Right cardiac atrium (tissue), 5 donors: ENCODE measurements around the gene THSD4. TPM values are rescaled to one million over a fixed set of nuclear protein-coding genes. Genes with fewer than 3 reads are reported as not detected.

Experiments used
- ATAC-seq, 2 donors: fragments of 200-7000 bp; cut with Tn5 transposase; one replicate each; pipeline versions ENCODE4 v1.8.0 to v1.9.1; 2020; ENCODE audit warnings: moderate library complexity in 2 of 2, mild to moderate bottlenecking in 1 of 2
- DNase-seq, 3 donors: peaks; one replicate each; pipeline ENCODE4 v3.0.0-alpha.2; 2020
- H3K27ac ChIP-seq: one replicate; pipeline ENCODE4 v1.5.1; 2013; ENCODE audit warnings: mild to moderate bottlenecking, low read length, control low read depth, moderate library complexity
- H3K27me3 ChIP-seq: one replicate; pipeline ENCODE4 v1.6.1; 2013; ENCODE audit not compliant: control insufficient read depth, insufficient read depth
- H3K4me1 ChIP-seq: one replicate; pipeline ENCODE4 v1.6.1; 2013; ENCODE audit warnings: low read length; ENCODE audit not compliant: control insufficient read depth, insufficient read depth
- H3K4me3 ChIP-seq: one replicate; pipeline ENCODE4 v1.5.1; 2013; ENCODE audit warnings: low read length, control low read depth
- H3K9me3 ChIP-seq: one replicate; pipeline ENCODE4 v1.6.1; 2013; ENCODE audit warnings: low read length; ENCODE audit not compliant: control insufficient read depth
- WGBS: extraction: QIAGEN DNeasy Blood & Tissue Kit; methylation state at CpG from one replicate; pipeline ENCODE4 v1.1.7; 2013; 5-methylcytosine and 5-hydroxymethylcytosine counted together
- intact Hi-C, 4 donors: fragments of 100-400 bp; cut with DNase I; formaldehyde crosslinking; loops; one replicate each; pipeline versions ENCODE4 v1.11.0 to v1.14.0; 2022 to 2023
- polyA plus RNA-seq: library from polyadenylated mRNA; stranded (reverse); fragments of 200-250 nt; gene quantifications from one replicate; pipeline ENCODE4 v1.2.3, GENCODE V29; 2013
- total RNA-seq, 4 donors: library from RNA; stranded (reverse); fragmentation: NEBNext Ultra II Directional; extraction: Animal tissue kit (Norgen Biotek cat#: 25700); gene quantifications; one replicate each; pipeline ENCODE4 v1.2.1, GENCODE V29; 2021
- donor health status: healthy with polysubstance abuse.
- donor health status: DM: no; HTN: yes; CAD: no.
- donor health status: DM: no; HTN: no; CAD: no.
- donor health status: DM: no; HTN: yes; CAD: no; lungs with severe emphysema.
- donor health status: DM: yes; HTN: yes; CAD: no.

The THSD4 gene
- total and polyA plus RNA-seq, 5 donors: 40.5 to 93.8 (median 67.3) TPM

DNA sequence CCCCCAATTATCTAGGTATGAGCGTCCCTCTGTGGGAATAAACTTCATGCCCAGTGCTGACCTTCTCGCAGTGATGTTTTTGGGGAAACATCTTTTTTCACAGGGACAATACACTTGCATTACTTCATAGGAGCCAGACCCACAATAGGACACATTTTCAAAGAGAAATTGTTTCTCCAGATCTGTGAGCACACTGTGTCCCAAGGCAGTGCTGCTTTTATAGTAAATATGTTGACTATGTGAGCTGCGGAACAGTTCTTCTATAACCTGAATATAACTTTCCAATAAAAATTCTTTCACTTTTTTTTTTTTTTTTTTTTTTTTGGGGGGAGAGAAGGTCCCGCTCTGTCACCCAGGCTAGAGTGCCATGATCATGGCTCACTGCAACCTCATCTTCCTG lies 17.4 kb upstream of the THSD4 start:
- DNase-seq (no peak), ATAC-seq (no peak)
- Histone ChIP-seq H3K27ac (no peak overlapping the region), H3K27me3 (no peaks in the 10 kb centered on the region), H3K9me3 (no peaks in the 10 kb centered on the region), H3K4me3 (no peak overlapping the region), H3K4me1 (no peaks in the 10 kb centered on the region)
- intact Hi-C loops: no loop called here
- WGBS: 90% methylated on average over 4 of the region's 4 CpGs

DNA sequence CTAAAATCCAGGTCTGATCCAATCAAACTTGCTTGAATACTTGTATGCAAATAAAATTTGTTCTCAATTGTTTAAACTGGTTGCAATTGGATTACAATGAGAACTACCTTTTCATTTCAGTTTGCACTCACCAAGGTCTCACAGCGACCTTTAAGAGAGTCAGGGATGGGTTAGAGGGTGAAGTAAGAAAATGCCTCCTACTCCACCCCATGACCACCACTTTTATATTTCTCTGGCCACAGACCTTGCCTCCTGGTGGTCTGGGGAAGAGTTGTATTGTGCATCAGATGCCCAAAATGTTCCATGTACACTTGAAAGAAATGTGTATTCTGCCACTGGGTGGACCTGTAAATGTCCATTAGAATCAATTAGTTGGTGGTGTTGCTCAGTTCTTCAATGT lies 16.4 kb upstream of the THSD4 start:
- ATAC-seq (no peak), DNase-seq (no peak)
- Histone ChIP-seq H3K27me3 (no peaks in the 10 kb centered on the region), H3K27ac (no peak overlapping the region), H3K9me3 (no peaks in the 10 kb centered on the region), H3K4me1 (no peaks in the 10 kb centered on the region), H3K4me3 (no peak overlapping the region)
- intact Hi-C loops: no loop called here
- WGBS: 87% methylated on average over 1 of the region's 1 CpG

DNA sequence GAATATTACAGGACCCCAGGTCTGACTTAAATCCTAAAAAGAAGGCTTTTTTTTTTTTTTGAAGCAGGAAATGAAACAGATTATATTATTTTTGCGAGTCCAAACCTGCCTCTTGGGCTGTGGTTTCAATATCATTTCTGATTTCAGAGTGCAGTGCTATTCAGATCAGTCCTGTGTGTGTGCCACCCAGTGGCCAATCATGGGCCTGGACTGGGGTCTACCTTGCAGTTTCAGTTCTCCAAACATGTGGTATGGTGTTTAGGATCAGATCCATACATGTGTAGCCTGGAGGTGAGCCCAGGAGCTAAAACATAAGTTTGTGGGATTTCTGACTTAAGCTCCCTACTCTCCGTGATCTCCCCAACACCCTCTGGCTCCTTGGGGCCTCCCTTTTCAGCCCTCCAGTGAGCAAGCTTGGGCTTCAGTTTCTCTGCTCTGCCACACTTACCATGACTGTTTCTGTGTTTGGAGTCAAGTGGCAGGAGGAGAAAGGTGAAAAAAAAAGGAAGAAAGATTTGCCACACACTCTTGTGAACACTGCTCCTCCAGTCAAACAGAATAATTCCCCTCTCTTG lies 12.1 kb upstream of the THSD4 start:
- H3K27me3 ChIP-seq: no peaks in the 10 kb centered on the region
- ATAC-seq (peak; percentile 51 to 58), DNase-seq (peak in 2 of 3 donors; percentile 16 to 59)
- no peak overlapping the region for H3K27ac ChIP-seq
- no peaks in the 10 kb centered on the region for H3K4me1 ChIP-seq
- H3K4me3 ChIP-seq: no peak overlapping the region
- 75% methylated on average over 2 of the region's 2 CpGs for WGBS
- no peaks in the 10 kb centered on the region for H3K9me3 ChIP-seq
- intact Hi-C loops: loop anchor here in 2 of 4 donors (10.0 kb wide), 1 partner anchor 208 kb away; the partner anchor contains the start of genes LRRC49 (in 2 of the 2) and THAP10 (in 2 of the 2)

DNA sequence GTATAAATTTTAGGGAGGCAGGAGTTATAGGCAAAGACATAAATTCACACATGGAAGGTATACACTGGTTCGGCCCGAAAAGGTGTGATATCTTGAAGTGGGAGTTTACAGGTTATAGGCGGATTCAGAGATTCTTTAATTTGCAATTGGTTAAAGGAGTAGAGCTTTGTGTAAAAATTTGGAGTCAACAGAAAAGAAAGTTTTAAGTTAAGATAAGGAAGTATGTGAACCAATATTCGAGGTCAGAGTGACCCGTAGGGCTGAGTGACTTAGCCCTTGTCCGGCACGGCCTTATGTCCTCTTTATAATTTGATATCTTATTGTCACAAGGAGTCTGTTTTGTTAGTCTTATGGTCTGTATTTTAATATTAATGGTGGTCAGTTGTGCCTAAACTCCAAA lies 10.6 kb upstream of the THSD4 start:
- H3K9me3 ChIP-seq: no peaks in the 10 kb centered on the region
- intact Hi-C loops: loop anchor here in 2 of 4 donors (10.0 kb wide), 1 partner anchor 210 kb away; the partner anchor contains the start of genes LRRC49 (in 2 of the 2) and THAP10 (in 2 of the 2)
- no peaks in the 10 kb centered on the region for H3K4me1 ChIP-seq
- no peak overlapping the region for H3K27ac ChIP-seq
- H3K4me3 ChIP-seq: no peak overlapping the region
- no peak for DNase-seq
- no peaks in the 10 kb centered on the region for H3K27me3 ChIP-seq
- no peak for ATAC-seq
- WGBS: 95% methylated on average over 7 of the region's 7 CpGs

DNA sequence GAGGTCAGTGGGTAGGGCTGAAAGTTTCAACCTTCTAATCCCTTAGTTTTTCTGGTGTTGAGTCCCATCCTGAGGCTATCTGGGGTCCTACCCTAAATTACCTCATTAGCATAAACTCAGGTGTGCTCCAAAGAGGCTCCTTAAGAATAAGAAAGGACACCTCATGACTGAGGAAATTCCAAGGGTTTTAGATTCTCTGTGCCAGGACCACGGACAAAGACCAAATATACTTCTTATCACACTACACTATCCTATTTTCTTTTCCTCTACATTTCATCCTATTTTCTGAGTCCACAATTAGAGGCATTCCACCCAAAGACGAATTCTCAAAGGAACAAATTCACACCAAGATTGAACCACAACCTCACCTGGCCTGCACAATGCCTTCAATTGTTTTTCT lies 9.8 kb upstream of the THSD4 start:
- intact Hi-C loops: loop anchor here in 2 of 4 donors (10.0 kb wide), 1 partner anchor 211 kb away; the partner anchor contains the start of genes LRRC49 (in 2 of the 2) and THAP10 (in 2 of the 2)
- ATAC-seq (no peak), DNase-seq (no peak)
- Histone ChIP-seq H3K9me3 (no peaks in the 10 kb centered on the region), H3K27me3 (no peaks in the 10 kb centered on the region), H3K4me3 (no peak overlapping the region), H3K4me1 (no peaks in the 10 kb centered on the region), H3K27ac (no peak overlapping the region)
- 81% methylated on average over 2 of the region's 2 CpGs for WGBS

DNA sequence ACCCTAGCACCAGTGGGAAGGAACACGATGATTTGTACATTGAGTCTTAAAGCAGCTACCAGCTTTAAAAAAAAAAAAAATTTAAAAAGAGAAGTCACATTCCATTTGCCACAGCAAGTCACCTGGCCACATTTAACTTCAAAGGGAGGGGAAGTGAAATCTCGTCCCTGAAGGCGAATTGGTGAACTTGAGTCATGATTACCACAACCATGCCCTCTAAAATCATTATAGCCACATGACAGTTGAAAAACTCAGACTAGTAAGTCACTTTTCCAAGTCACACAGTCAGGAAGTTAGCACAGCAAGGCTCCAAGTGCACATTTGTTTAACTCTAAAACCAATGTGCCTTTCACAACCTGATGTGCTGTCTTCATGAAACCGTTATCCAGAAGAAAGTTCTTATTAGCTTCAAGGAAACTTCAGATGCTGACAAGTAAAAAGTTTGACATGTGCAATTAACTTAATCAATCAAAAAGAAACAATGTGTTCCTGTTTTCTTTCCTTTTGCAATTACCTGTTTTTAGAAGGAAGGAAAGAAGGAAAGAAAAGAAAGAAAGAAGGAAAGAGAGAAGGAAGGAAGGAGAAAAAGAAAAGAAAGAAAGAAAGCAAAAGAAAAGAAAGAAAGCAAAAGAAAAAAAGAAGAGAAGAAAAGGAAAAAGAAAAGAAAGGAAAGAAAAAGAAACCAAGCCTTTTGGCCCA lies 8.3 kb upstream of the THSD4 start:
- intact Hi-C loops: loop anchor here in 2 of 4 donors (10.0 kb wide), 1 partner anchor 212 kb away; the partner anchor contains the start of genes LRRC49 (in 2 of the 2) and THAP10 (in 2 of the 2)
- no peaks in the 10 kb centered on the region for H3K27me3 ChIP-seq
- ATAC-seq (no peak), DNase-seq (no peak)
- no peaks in the 10 kb centered on the region for H3K9me3 ChIP-seq
- H3K4me3 ChIP-seq: no peak overlapping the region
- H3K4me1 ChIP-seq: no peaks in the 10 kb centered on the region
- WGBS: 80% methylated on average over 4 of the region's 4 CpGs
- no peak overlapping the region for H3K27ac ChIP-seq

DNA sequence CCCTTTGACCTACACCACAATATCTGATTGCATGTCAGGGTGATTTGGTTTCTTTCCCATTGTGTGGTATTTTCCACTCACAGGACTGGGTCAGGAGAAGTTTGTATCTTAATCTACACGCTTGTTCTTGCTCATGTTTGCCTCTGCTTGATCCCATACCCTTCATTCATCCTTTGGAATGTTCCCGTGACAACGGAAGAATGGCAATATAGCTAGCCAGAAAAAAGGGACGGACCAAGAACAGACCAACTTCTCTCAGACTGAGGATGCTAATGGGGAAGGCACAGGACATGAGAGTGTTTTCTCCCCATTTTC lies 7.8 kb upstream of the THSD4 start:
- 85% methylated on average over 4 of the region's 4 CpGs for WGBS
- intact Hi-C loops: loop anchor here in 2 of 4 donors (10.0 kb wide), 1 partner anchor 213 kb away; the partner anchor contains the start of genes LRRC49 (in 2 of the 2) and THAP10 (in 2 of the 2)
- Histone ChIP-seq H3K27me3 (no peaks in the 10 kb centered on the region), H3K9me3 (no peaks in the 10 kb centered on the region), H3K4me3 (no peak overlapping the region), H3K4me1 (no peaks in the 10 kb centered on the region), H3K27ac (no peak overlapping the region)
- ATAC-seq (no peak), DNase-seq (no peak)

DNA sequence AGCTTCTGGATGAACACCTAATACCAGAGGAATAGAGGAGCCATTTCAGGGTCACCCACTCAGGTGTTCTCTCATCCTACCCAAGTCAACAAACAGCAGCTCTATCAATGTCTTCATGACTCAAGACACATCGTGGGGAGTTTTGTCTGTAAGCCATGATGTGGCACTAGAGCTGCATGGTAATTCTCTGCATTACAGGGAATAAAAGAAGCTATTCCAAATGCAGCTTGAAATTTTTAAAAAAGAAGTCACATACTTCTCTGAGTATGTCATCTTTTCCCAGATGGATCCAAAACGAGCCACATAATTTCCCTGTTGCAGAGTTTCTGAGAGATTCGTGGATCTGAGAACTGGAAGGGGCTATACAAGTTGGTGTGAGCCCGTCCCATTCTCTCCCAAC lies 6.1 kb upstream of the THSD4 start:
- ATAC-seq (no peak), DNase-seq (no peak)
- no peak overlapping the region for H3K27ac ChIP-seq
- H3K27me3 ChIP-seq: no peaks in the 10 kb centered on the region
- no peak overlapping the region for H3K4me3 ChIP-seq
- H3K9me3 ChIP-seq: no peaks in the 10 kb centered on the region
- WGBS: 55% methylated on average over 4 of the region's 4 CpGs
- intact Hi-C loops: loop anchor here in 2 of 4 donors (10.0 kb wide), 1 partner anchor 214 kb away; the partner anchor contains the start of genes LRRC49 (in 2 of the 2) and THAP10 (in 2 of the 2)
- H3K4me1 ChIP-seq: no peaks in the 10 kb centered on the region

DNA sequence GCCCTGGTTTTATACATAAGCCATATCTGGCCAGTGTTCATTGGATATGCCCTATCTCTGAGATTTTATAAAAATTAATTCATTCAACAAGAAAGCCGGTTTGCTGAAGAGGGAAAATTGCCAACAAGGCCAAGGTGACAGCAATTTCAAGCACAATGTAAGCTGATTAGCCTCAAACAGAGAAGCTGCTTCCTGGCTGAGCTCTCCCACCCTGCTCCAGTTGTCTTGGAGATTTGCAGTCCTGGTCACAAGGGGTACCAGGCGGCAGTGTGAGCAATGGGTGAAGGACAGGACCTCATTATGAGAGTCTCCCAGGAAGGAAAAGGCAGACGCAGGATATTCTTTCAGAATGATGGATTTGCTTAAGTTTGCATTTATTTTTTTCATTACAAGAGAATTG lies 5.4 kb upstream of the THSD4 start:
- Histone ChIP-seq H3K27me3 (no peaks in the 10 kb centered on the region), H3K27ac (no peak overlapping the region), H3K4me3 (no peak overlapping the region), H3K9me3 (no peaks in the 10 kb centered on the region), H3K4me1 (no peaks in the 10 kb centered on the region)
- ATAC-seq: no peak
- 68% methylated on average over 3 of the region's 3 CpGs for WGBS
- intact Hi-C loops: loop anchor here (5.0 to 10.0 kb wide), 5 partner anchors 75 to 335 kb away; partner anchors contain the start of genes LRRC49 (in 2 of the 4) and THAP10 (in 2 of the 4)
- DNase-seq: no peak

DNA sequence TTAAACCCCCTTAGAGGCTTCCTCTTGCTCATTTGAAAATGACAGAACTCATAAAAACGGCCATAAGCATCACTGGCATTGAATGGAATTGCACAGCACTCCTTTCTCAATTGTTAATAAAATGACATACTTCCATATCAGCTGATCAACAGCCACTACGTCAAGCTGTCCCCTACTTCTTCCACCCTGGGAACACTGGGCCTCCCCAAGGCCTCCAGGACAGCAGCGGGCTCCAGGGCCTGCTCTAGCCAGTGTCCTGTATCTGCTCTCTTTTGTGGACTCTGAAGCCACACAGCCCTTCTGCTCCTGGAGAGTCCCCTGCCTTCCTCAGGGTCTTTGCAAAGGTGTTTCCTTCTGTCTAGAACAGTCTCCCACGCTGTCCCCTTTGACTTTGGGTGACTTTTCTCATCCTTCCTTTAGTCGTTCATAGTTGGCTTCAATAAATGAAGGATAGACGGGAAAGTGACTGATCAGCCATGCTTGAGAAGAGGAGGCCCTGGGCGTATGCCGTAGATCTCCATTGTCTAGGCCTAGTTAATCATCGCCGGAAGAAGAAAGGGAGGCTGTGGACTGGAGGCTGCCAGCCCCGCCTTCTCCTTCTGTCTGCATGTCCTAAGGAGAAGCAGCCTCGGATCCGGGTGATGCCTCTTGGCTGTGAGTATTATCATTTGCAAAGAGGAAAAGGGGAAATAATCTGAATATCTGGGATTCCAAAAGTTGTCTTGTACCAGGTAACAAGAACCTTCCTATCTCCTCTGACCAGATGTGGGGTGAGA lies 4.7 kb upstream of the THSD4 start:
- no peak for ATAC-seq
- no peak overlapping the region for H3K4me3 ChIP-seq
- intact Hi-C loops: loop anchor here (5.0 to 10.0 kb wide), 4 partner anchors 74 to 334 kb away; no protein-coding TSS in a partner anchor
- H3K27ac ChIP-seq: no peak overlapping the region
- no peaks in the 10 kb centered on the region for H3K27me3 ChIP-seq
- 86% methylated on average over 13 of the region's 13 CpGs for WGBS
- H3K9me3 ChIP-seq: no peaks in the 10 kb centered on the region
- H3K4me1 ChIP-seq: no peaks in the 10 kb centered on the region
- DNase-seq: no peak
